ENCODE results near the gene HEMK1. TPM values are rescaled to one million over a fixed set of nuclear protein-coding genes. Genes with fewer than 3 reads are reported as not detected.

Gene HEMK1
- total and polyA plus RNA-seq, 2 donors (not counting 3 experiments of a cell fraction or from before 2014, with no cell fraction given) = 14.2 to 15.2 TPM

DNA sequence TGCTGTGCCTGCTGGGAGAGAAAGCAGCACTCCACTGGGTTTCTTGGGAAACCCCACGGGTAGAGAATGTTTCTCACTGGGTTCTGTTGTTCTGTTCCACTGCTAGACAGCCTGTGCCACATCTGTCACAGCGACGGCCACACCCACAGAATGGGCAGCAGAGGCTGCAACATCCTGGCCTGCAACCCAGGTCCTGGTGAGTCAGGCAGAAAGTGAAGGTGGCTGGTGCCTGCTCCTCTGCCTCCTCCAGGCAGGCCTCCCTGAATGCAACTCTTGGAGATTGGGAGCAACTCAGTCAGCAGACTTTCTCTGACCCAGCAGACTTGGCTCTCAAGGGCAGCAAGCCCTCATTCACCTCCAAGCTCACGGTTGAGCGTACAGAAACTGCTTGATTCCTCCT, 14.8 kb upstream of the HEMK1 start:
- ChIA-PET POLR2A (no interaction called here), CTCF (interaction anchor here (4.7 kb wide), 1 partner anchor 12 kb away, joined by 36 read pairs; no protein-coding TSS in a partner anchor)
- dilution Hi-C loops (cut with MboI; ENCODE audit: extremely low pct_ligation_motif_present, low sequenced_read_pairs) = no loop called here
- Histone ChIP-seq H4K20me1 (replicated peaks; ENCODE audit: control insufficient read depth, extremely low read depth, insufficient read depth, low read length) (no peaks in the 10 kb centered on the region), H3K9me1 (replicated peaks; ENCODE audit: control insufficient read depth, extremely low read depth, insufficient read depth, low read length) (no peaks in the 10 kb centered on the region), H3K4me2 (ENCODE audit: insufficient read depth, low read length) (no peak overlapping the region), H3K4me3 (replicated peaks in 1 of 3; ENCODE audit: insufficient read depth in 1 of 3, low read depth in 1 of 3, low read length in 3 of 3) (no peak overlapping the region), H3K9me3 (replicated peaks; ENCODE audit: control insufficient read depth, insufficient read depth, low read length) (no peaks in the 10 kb centered on the region), H3K27ac (ENCODE audit: insufficient read depth, low read depth, low read length) (no peak overlapping the region), H3K9ac (replicated peaks; ENCODE audit: extremely low read depth, insufficient read depth, low read length) (no peak overlapping the region), H2AFZ (ENCODE audit: low read depth, low read length) (no peak overlapping the region), H3K27me3 (ENCODE audit: control insufficient read depth in 2 of 2, insufficient read depth in 2 of 2, low read length in 2 of 2) (no peaks in the 10 kb centered on the region), H3K79me2 (ENCODE audit: control insufficient read depth, insufficient read depth, low read length) (no peaks in the 10 kb centered on the region), H3K4me1 (ENCODE audit: control insufficient read depth, extremely low read depth, insufficient read depth, low read length) (no peaks in the 10 kb centered on the region), H3K36me3 (ENCODE audit: control insufficient read depth in 2 of 2, extremely low read depth in 1 of 2, insufficient read depth in 2 of 2, low read length in 2 of 2) (no peaks in the 10 kb centered on the region)
- DNase-seq (ENCODE audit: low read depth, low spot score) (no peak), FAIRE-seq (no peak)
- no TSS peak for BruUV-seq (replicated peaks)
- TF ChIP-seq FOS (IDR thresholded peaks at IDR 0.05; ENCODE audit: borderline replicate concordance, insufficient read depth, low read length) (no peak), MYC (IDR thresholded peaks at IDR 0.05; ENCODE audit: low read depth, low read length) (no peak), JUN (IDR thresholded peaks at IDR 0.05; ENCODE audit: borderline replicate concordance, insufficient read depth, insufficient read length, low read depth) (no peak), POLR2A (IDR thresholded peaks at IDR 0.05; ENCODE audit: low read depth, low read length) (no peak), GATA2 (IDR thresholded peaks at IDR 0.05; ENCODE audit: insufficient read depth, insufficient read length, low read depth, low read length) (no peak), EZH2 (IDR thresholded peaks at IDR 0.05; ENCODE audit: borderline replicate concordance, low read depth, low read length, severe bottlenecking) (no peak), POLR2AphosphoS5 (IDR thresholded peaks at IDR 0.05; ENCODE audit: insufficient read depth, low read depth, low read length) (no peak)
- TF ChIP-seq, protein P1, sequence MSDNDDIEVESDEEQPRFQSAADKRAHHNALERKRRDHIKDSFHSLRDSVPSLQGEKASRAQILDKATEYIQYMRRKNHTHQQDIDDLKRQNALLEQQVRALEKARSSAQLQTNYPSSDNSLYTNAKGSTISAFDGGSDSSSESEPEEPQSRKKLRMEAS (IDR thresholded peaks at IDR 0.05; ENCODE audit: insufficient read depth, insufficient read length) = no peak
- intact Hi-C loops (cut with micrococcal nuclease) = no loop called here

DNA sequence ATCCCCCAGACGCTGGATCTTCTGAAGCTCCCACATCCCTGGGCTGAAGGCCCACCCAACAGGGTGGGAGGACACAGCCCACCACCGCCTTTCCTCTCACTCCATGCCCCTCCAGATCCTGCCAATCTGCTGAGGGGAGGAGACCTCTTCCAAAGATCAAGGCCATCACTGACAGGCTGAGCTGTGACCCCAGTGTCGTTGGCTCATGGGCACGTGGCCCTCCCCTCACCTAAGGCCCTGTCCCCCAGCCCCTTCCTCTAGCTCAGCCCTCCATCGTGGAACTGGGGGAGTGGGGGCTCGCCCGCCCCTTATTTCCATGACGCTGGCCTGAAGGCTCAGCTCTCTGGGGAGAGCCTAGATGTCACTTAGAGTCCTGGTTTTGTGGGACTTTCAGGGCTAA, 12.2 kb upstream of the HEMK1 start:
- H3K4me1 ChIP-seq (ENCODE audit: control insufficient read depth, extremely low read depth, insufficient read depth, low read length) = no peaks in the 10 kb centered on the region
- H4K20me1 ChIP-seq (replicated peaks; ENCODE audit: control insufficient read depth, extremely low read depth, insufficient read depth, low read length) = no peaks in the 10 kb centered on the region
- POLR2A ChIA-PET = no interaction called here
- TF ChIP-seq, protein P1 (IDR thresholded peaks at IDR 0.05; ENCODE audit: insufficient read depth, insufficient read length) = no peak
- no peak for TF ChIP-seq MYC (IDR thresholded peaks at IDR 0.05; ENCODE audit: low read depth, low read length)
- no peak for TF ChIP-seq FOS (IDR thresholded peaks at IDR 0.05; ENCODE audit: borderline replicate concordance, insufficient read depth, low read length)
- TF ChIP-seq POLR2A (IDR thresholded peaks at IDR 0.05; ENCODE audit: low read depth, low read length) = no peak
- TF ChIP-seq GATA2 (IDR thresholded peaks at IDR 0.05; ENCODE audit: insufficient read depth, insufficient read length, low read depth, low read length) = no peak
- TF ChIP-seq POLR2AphosphoS5 (IDR thresholded peaks at IDR 0.05; ENCODE audit: insufficient read depth, low read depth, low read length) = no peak
- TF ChIP-seq EZH2 (IDR thresholded peaks at IDR 0.05; ENCODE audit: borderline replicate concordance, low read depth, low read length, severe bottlenecking) = no peak
- TF ChIP-seq JUN (IDR thresholded peaks at IDR 0.05; ENCODE audit: borderline replicate concordance, insufficient read depth, insufficient read length, low read depth) = no peak
- TF ChIP-seq, protein P2, sequence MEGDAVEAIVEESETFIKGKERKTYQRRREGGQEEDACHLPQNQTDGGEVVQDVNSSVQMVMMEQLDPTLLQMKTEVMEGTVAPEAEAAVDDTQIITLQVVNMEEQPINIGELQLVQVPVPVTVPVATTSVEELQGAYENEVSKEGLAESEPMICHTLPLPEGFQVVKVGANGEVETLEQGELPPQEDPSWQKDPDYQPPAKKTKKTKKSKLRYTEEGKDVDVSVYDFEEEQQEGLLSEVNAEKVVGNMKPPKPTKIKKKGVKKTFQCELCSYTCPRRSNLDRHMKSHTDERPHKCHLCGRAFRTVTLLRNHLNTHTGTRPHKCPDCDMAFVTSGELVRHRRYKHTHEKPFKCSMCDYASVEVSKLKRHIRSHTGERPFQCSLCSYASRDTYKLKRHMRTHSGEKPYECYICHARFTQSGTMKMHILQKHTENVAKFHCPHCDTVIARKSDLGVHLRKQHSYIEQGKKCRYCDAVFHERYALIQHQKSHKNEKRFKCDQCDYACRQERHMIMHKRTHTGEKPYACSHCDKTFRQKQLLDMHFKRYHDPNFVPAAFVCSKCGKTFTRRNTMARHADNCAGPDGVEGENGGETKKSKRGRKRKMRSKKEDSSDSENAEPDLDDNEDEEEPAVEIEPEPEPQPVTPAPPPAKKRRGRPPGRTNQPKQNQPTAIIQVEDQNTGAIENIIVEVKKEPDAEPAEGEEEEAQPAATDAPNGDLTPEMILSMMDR (IDR thresholded peaks at IDR 0.05; ENCODE audit: extremely low read depth in 1 of 2, insufficient read depth in 1 of 2, low read depth in 1 of 2, low read length in 2 of 2) = no peak
- no peaks in the 10 kb centered on the region for H3K79me2 ChIP-seq (ENCODE audit: control insufficient read depth, insufficient read depth, low read length)
- CTCF ChIA-PET = interaction anchor here (1.0 to 1.3 kb wide), 2 partner anchors 15 to 21 kb away, joined by 3 to 6 read pairs; no protein-coding TSS in a partner anchor
- no peak overlapping the region for H3K4me2 ChIP-seq (ENCODE audit: insufficient read depth, low read length)
- no peaks in the 10 kb centered on the region for H3K9me3 ChIP-seq (replicated peaks; ENCODE audit: control insufficient read depth, insufficient read depth, low read length)
- dilution Hi-C loops (cut with MboI; ENCODE audit: extremely low pct_ligation_motif_present, low sequenced_read_pairs) = no loop called here
- intact Hi-C loops (cut with micrococcal nuclease) = no loop called here
- no peak overlapping the region for H3K27ac ChIP-seq (ENCODE audit: insufficient read depth, low read depth, low read length)
- BruUV-seq (replicated peaks) = no TSS peak
- H3K9ac ChIP-seq (replicated peaks; ENCODE audit: extremely low read depth, insufficient read depth, low read length) = no peak overlapping the region
- H3K27me3 ChIP-seq (ENCODE audit: control insufficient read depth in 2 of 2, insufficient read depth in 2 of 2, low read length in 2 of 2) = no peaks in the 10 kb centered on the region
- DNase-seq (ENCODE audit: low read depth, low spot score) = no peak
- H3K36me3 ChIP-seq (ENCODE audit: control insufficient read depth in 2 of 2, extremely low read depth in 1 of 2, insufficient read depth in 2 of 2, low read length in 2 of 2) = no peaks in the 10 kb centered on the region
- no peak overlapping the region for H2AFZ ChIP-seq (ENCODE audit: low read depth, low read length)
- no peaks in the 10 kb centered on the region for H3K9me1 ChIP-seq (replicated peaks; ENCODE audit: control insufficient read depth, extremely low read depth, insufficient read depth, low read length)
- H3K4me3 ChIP-seq (replicated peaks in 1 of 3; ENCODE audit: insufficient read depth in 1 of 3, low read depth in 1 of 3, low read length in 3 of 3) = no peak overlapping the region
- FAIRE-seq = no peak
